Measurements from ENCODE around the gene KPNA2. TPM values are rescaled to one million over a fixed set of nuclear protein-coding genes. Genes with fewer than 3 reads are reported as not detected.
"Not testable (repeated sequence)": the region's sequence is repeated elsewhere in the genome, so short reads cannot be mapped to it uniquely, and the experiment has no call there.

Gene KPNA2
- total RNA-seq, 2 experiments from 2014 or later, result 165 to 180 TPM

DNA sequence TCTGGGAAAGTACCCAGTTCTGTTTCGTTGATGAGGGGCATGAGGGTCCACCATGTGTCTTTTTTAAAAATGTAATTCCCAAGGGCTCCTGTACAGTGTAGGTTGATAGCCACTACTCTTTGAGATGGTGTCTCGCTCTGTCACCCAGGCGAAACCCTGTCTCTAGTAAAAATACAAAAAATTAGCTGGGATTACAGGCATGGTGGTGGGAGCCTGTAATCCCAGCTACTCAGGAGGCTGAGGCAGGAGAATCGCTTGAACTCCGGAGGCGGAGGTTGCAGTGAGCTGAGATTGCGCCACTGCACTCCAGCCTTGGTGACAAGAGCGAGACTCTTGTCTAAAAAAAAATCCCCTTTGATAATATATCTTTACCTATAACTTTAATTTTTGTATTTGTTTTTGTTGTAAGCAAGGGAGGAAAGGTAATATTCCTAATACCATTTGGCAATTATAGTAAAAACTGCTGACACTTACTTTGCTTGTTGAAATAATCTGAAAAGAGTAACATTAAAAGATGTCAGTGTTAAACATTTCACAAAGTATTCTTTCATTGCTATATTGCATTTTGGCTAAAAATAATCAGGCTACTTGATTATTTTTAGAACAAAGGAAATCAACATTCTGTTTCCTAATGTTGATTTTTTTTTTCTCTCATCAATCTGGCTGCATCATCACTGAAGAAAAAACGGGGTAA is 11.8 kb downstream of the KPNA2 start:
- Mint-ChIP-seq H3K27me3 (no peaks in the 10 kb centered on the region), H3K27ac (no peak overlapping the region), H3K4me1 (ENCODE audit: low read depth) (no peaks in the 10 kb centered on the region), H3K9me3 (no peaks in the 10 kb centered on the region), H3K4me3 (no peak overlapping the region), H3K36me3 (ENCODE audit: low read depth) (peaks cover 39% of the 10 kb centered on the region)
- ChIA-PET CTCF (no interaction called here), POLR2A (interaction anchor here (0.9 to 2.2 kb wide), 2 partner anchors 9 to 11 kb away, joined by 3 to 13 read pairs; no protein-coding TSS in a partner anchor)
- DNase-seq (no peak), ATAC-seq (no peak)
- TF ChIP-seq, protein P1, sequence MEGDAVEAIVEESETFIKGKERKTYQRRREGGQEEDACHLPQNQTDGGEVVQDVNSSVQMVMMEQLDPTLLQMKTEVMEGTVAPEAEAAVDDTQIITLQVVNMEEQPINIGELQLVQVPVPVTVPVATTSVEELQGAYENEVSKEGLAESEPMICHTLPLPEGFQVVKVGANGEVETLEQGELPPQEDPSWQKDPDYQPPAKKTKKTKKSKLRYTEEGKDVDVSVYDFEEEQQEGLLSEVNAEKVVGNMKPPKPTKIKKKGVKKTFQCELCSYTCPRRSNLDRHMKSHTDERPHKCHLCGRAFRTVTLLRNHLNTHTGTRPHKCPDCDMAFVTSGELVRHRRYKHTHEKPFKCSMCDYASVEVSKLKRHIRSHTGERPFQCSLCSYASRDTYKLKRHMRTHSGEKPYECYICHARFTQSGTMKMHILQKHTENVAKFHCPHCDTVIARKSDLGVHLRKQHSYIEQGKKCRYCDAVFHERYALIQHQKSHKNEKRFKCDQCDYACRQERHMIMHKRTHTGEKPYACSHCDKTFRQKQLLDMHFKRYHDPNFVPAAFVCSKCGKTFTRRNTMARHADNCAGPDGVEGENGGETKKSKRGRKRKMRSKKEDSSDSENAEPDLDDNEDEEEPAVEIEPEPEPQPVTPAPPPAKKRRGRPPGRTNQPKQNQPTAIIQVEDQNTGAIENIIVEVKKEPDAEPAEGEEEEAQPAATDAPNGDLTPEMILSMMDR (IDR thresholded peaks at IDR 0.05), result no peak
- intact Hi-C loops (cut with micrococcal nuclease), result no loop called here

DNA sequence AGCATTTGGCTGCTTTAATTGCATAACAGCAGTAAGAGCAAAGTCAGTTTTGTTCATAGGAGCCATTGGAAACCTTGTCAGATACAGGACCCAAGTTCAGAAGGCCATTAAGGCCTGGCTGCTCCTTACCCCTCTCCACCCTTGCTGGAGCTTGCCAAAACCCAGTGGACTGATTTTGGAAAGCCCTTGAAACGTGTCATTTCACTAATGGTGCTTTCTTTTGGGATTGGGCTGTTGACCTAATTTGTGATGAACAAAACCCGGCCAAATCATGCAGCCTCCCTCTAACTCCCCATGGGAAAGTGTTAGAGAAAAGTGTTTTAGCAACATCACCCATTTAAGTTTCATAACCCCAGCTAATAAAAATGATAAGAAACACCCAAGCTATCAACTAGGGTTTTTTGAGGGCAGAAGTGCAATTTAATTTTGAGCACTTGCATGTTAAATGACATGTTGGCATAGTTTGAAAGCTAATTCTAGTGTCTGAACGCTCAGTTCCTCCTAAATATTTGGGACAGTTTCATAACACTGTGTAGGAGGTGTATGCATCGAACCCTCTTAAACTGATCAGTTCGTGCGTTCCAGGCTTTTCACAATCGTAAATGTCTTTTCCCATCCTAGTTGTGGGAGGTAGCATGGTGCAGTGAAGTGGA is 12.5 kb downstream of the KPNA2 start:
- ATAC-seq; DNase-seq; H3K9me3 Mint-ChIP-seq; H3K4me3 Mint-ChIP-seq; CTCF ChIA-PET; intact Hi-C loops (cut with micrococcal nuclease); H3K27ac Mint-ChIP-seq; H3K4me1 Mint-ChIP-seq (ENCODE audit: low read depth); H3K27me3 Mint-ChIP-seq: not testable (repeated sequence)
- POLR2A ChIA-PET, result interaction anchor here (0.6 to 2.2 kb wide), 3 partner anchors 10 to 134 kb away, joined by 3 to 13 read pairs (median 3); no protein-coding TSS in a partner anchor
- H3K36me3 Mint-ChIP-seq (ENCODE audit: low read depth), result peaks cover 35% of the 10 kb centered on the region

DNA sequence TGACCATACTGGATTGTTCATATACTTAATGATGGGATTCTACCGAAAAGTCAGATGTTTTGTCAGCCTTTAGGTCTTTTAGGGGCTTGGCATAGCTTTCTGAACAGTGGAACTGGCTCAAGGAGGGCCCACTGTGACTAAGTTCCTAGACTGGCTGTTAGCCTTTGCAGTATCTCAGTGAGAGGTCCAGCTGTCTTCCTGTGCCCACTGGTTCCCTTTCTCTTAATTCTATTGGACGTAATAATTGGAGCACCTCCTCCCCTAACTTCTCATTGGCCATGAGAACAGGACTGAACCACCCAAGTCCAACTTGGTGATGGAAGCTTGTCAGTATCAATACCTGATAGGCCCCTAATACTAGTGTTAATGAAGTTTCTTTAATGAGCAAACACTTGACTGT is 13.5 kb downstream of the KPNA2 start:
- Mint-ChIP-seq H3K36me3 (ENCODE audit: low read depth) (peaks cover 27% of the 10 kb centered on the region), H3K9me3 (no peaks in the 10 kb centered on the region), H3K4me3 (no peak overlapping the region), H3K4me1 (ENCODE audit: low read depth) (no peaks in the 10 kb centered on the region), H3K27me3 (no peaks in the 10 kb centered on the region), H3K27ac (no peak overlapping the region)
- CTCF ChIA-PET, result no interaction called here
- ATAC-seq (no peak), DNase-seq (no peak)
- TF ChIP-seq, protein P1 (IDR thresholded peaks at IDR 0.05), result no peak
- POLR2A ChIA-PET, result interaction anchor here (1.2 kb wide), 1 partner anchor 9 kb away, joined by 4 read pairs; no protein-coding TSS in a partner anchor
- intact Hi-C loops (cut with micrococcal nuclease), result no loop called here

DNA sequence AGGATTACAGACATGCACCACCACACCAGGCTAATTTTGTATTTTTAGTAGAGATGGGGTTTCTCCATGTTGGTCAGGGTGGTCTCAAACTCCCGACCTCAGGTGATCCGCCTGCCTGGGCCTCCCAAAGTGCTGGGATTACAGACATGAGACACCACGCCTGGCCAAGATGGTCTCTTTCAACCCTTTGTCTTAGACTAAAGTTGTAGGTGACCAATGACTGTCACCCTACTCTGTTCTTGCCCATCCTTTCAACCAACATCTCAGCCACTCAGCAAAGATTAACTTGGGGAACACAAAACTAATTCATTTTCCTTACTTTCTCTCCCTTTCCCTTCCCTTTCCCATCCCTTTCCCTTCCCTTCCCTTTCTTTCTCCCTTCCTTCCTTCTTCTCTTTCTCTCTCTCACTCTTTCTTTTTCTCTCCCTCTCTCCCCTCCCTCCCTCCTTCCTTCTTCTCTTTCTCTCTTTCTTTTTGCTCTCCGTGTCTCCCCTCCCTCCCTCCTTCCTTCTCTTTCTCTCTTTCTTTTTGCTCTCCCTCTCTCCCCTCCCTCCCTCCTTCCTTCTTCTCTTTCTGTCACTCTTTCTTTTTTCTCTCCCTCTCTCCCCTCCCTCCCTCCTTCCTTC is 14.4 kb downstream of the KPNA2 start:
- CTCF ChIA-PET; H3K27me3 Mint-ChIP-seq; DNase-seq; ATAC-seq; H3K4me1 Mint-ChIP-seq (ENCODE audit: low read depth); H3K4me3 Mint-ChIP-seq; H3K27ac Mint-ChIP-seq; H3K9me3 Mint-ChIP-seq: not testable (repeated sequence)
- H3K36me3 Mint-ChIP-seq (ENCODE audit: low read depth), result peaks cover 18% of the 10 kb centered on the region
- intact Hi-C loops (cut with micrococcal nuclease), result loop anchor here (10.0 kb wide), 1 partner anchor 415 kb away; no protein-coding TSS in a partner anchor
- POLR2A ChIA-PET, result interaction anchor here (1.2 kb wide), 1 partner anchor 10 kb away, joined by 4 read pairs; no protein-coding TSS in a partner anchor

DNA sequence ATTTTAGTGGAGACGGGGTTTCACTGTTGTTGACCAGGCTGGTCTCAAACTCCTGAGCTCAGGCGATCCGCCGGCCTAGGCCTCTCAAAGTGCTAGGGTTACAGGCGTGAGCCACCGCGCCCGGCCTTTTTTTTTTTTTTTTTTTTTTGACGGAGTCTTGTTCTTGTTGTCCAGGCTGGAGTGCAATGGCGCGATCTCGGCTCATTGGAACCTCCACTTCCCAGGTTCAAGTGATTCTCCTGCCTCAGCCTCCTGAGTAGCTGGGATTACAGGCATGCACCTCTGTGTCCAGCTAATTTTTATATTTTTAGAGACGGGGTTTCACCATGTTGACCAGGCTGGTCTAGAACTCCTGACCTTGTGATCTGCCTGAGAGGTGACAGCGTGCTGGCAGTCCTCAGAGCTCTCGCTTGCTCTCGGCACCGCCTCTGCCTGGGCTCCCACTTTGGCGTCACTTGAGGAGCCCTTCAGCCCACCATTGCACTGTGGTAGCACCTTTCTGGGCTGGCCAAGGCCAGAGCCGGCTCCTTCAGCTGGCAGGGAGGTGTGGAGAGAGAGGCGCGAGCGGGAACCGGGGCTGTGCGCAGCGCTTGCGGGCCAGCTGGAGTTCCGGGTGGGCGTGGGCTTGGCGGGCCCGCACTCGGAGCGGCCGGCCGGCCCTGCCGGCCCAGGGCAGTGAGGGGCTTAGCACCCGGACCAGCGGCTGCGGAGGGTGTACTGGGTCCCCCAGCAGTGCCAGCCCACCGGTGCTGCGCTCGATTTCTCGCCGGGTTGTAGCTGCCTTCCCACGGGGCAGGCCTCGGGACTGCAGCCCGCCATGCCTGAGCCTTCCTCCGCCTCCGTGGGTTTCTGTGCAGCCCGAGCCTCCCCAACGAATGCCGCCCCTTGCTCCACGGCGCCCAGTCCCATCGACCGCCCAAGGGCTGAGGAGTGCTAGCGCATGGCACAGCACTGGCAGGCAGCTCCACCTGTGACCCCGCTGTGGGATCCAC is 16.1 kb downstream of the KPNA2 start:
- H3K27ac Mint-ChIP-seq; H3K4me3 Mint-ChIP-seq; H3K4me1 Mint-ChIP-seq (ENCODE audit: low read depth); DNase-seq; ATAC-seq; H3K36me3 Mint-ChIP-seq (ENCODE audit: low read depth); H3K27me3 Mint-ChIP-seq; H3K9me3 Mint-ChIP-seq: not testable (repeated sequence)
- ChIA-PET POLR2A (interaction anchor here (0.8 to 0.9 kb wide), 2 partner anchors 15 kb away, joined by 3 read pairs; no protein-coding TSS in a partner anchor), CTCF (interaction anchor here (0.8 kb wide), 1 partner anchor 38 kb away, joined by 3 read pairs; no protein-coding TSS in a partner anchor)
- intact Hi-C loops (cut with micrococcal nuclease), result loop anchor here (10.0 kb wide), 1 partner anchor 413 kb away; no protein-coding TSS in a partner anchor

Measured in activated CD8-positive, alpha-beta T cell treated with anti-CD3 and anti-CD28 coated beads for 36 hours (primary cell).